B cell (primary cell): Measurements from ENCODE around the gene TMEM213. TPM values are rescaled to one million over a fixed set of nuclear protein-coding genes. Genes with fewer than 3 reads are reported as not detected.

Source experiments
- ATAC-seq: fragments of 200-7000 bp; cut with Tn5 transposase; one replicate; pipeline ENCODE4 v1.10.0; 2021; ENCODE audit warnings: low read depth, mild to moderate bottlenecking, moderate number of reproducible peaks, moderate library complexity
- CTCF ChIA-PET: fragments of 350-600 bp; sonication (Branson Sonifier 250); formaldehyde crosslinking; loops from one replicate; lab custom pipeline; 2021; ENCODE audit warnings: antibody characterized with exemption, inconsistent platforms; lab: Charles Lee
- POLR2A ChIA-PET: fragments of 350-600 bp; sonication (Branson Sonifier 250); formaldehyde crosslinking; loops from one replicate; lab custom pipeline; 2021; ENCODE audit warnings: antibody characterized with exemption; lab: Charles Lee
- DNase-seq: peaks from one replicate; pipeline ENCODE4 v3.0.0; 2013
- H2AFZ ChIP-seq: 2 replicates; pipeline ENCODE4 v1.6.1; 2012; ENCODE audit warnings: mild to moderate bottlenecking, low read depth, low read length; ENCODE audit not compliant: insufficient read depth, poor library complexity, severe bottlenecking
- H3K27ac ChIP-seq, 2 donors: 1 replicate in 1 of 2; 2 replicates in 1 of 2; pipeline ENCODE4 v1.5.1; 2012 to 2013; ENCODE audit warnings: low read length in 2 of 2, mild to moderate bottlenecking in 2 of 2, moderate library complexity in 1 of 2
- H3K27me3 ChIP-seq, 4 experiments: fragments of 200-600 bp in 1 of 4; sonication (generic) in 1 of 4; replicated peaks in 1 of 4; 1 replicate in 2 of 4; 2 replicates in 2 of 4; pipeline versions ENCODE4 v1.6.1 to v1.7.0; 2013 to 2016; ENCODE audit warnings: low read length in 3 of 4, mild to moderate bottlenecking in 2 of 4, mixed read lengths in 1 of 4, moderate library complexity in 1 of 4; ENCODE audit not compliant: insufficient read depth in 4 of 4, control insufficient read depth in 3 of 4; ENCODE audit errors: control extremely low read depth in 1 of 4
- H3K36me3 ChIP-seq, 2 experiments: replicated peaks in 1 of 2; 1 replicate in 1 of 2; 2 replicates in 1 of 2; pipeline versions ENCODE4 v1.6.1 to v1.7.1; 2013; ENCODE audit warnings: low read length in 1 of 2; ENCODE audit not compliant: insufficient read depth in 2 of 2, control insufficient read depth in 1 of 2; ENCODE audit errors: control extremely low read depth in 1 of 2, extremely low read depth in 1 of 2
- H3K4me1 ChIP-seq, 2 donors: fragments of 200-600 bp in 1 of 2; sonication (generic) in 1 of 2; 1 replicate in 1 of 2; 2 replicates in 1 of 2; pipeline versions ENCODE4 v1.5.1 to v1.6.1; 2013 to 2017; ENCODE audit warnings: low read length in 2 of 2; ENCODE audit not compliant: control insufficient read depth in 2 of 2, insufficient read depth in 2 of 2
- H3K4me2 ChIP-seq: replicated peaks from 2 replicates; pipeline ENCODE3; 2012; ENCODE audit warnings: mild to moderate bottlenecking, low read depth, low read length; ENCODE audit not compliant: poor library complexity, severe bottlenecking
- H3K4me3 ChIP-seq, 5 experiments: fragments of 200-600 bp in 1 of 5; sonication (generic) in 1 of 5; 1 replicate in 3 of 5; 2 replicates in 2 of 5; pipeline versions ENCODE4 v1.5.1 to v1.7.0; 2011 to 2016; ENCODE audit warnings: low read length in 4 of 5, mild to moderate bottlenecking in 4 of 5, low read depth in 2 of 5, control low read depth in 1 of 5, moderate library complexity in 1 of 5; ENCODE audit not compliant: insufficient read depth in 1 of 5; ENCODE audit errors: control extremely low read depth in 1 of 5, extremely low read depth in 1 of 5
- H3K79me2 ChIP-seq: fragments of 200-600 bp; sonication (generic); one replicate; pipeline ENCODE4 v1.6.0; 2016; ENCODE audit warnings: low read length; ENCODE audit not compliant: control insufficient read depth, insufficient read depth
- H3K9ac ChIP-seq: fragments of 200-600 bp; sonication (generic); 2 replicates; pipeline ENCODE4 v1.6.1; 2017; ENCODE audit warnings: mild to moderate bottlenecking, low read length, moderate library complexity
- H3K9me3 ChIP-seq, 3 donors: one replicate each; pipeline versions ENCODE4 v1.6.1 to v1.7.1; 2013; ENCODE audit warnings: low read length in 2 of 3; ENCODE audit not compliant: control insufficient read depth in 2 of 3, insufficient read depth in 1 of 3; ENCODE audit errors: control extremely low read depth in 1 of 3
- H4K20me1 ChIP-seq: 2 replicates; pipeline ENCODE4 v1.6.0; 2012; ENCODE audit warnings: mild to moderate bottlenecking, low read length; ENCODE audit not compliant: insufficient read depth, control insufficient read depth, poor library complexity, severe bottlenecking
- H3K27ac Mint-ChIP-seq: one replicate; pipeline ENCODE4 v1.8.0; 2021; ENCODE audit warnings: mixed read lengths
- H3K27me3 Mint-ChIP-seq: one replicate; pipeline ENCODE4 v1.8.0; 2021; ENCODE audit warnings: mixed read lengths
- H3K4me1 Mint-ChIP-seq: one replicate; pipeline ENCODE4 v1.8.0; 2021; ENCODE audit warnings: mixed read lengths
- H3K4me3 Mint-ChIP-seq: one replicate; pipeline ENCODE4 v1.8.0; 2021; ENCODE audit warnings: mixed read lengths
- H3K9me3 Mint-ChIP-seq: one replicate; pipeline ENCODE4 v1.8.0; 2022; ENCODE audit warnings: mixed read lengths; ENCODE audit not compliant: insufficient read depth
- EZH2 ChIP-seq: IDR thresholded peaks from 2 replicates; pipeline ENCODE4 v1.6.1; 2012; ENCODE audit warnings: borderline replicate concordance, low read depth, mild to moderate bottlenecking, moderate library complexity, low read length; ENCODE audit not compliant: insufficient read depth, poor library complexity, severe bottlenecking
- WGBS: methylation state at CpG from one replicate; pipeline ENCODE4 v1.1.5; 2013; ENCODE audit warnings: missing lambda C conversion rate; ENCODE audit not compliant: insufficient coverage; 5-methylcytosine and 5-hydroxymethylcytosine counted together
- intact Hi-C: fragments of 100-400 bp; cut with micrococcal nuclease; formaldehyde crosslinking; loops from one replicate; pipeline ENCODE4 v1.10.0; 2022
- polyA plus RNA-seq: library from polyadenylated mRNA; depleted of rRNA; stranded (reverse); fragments of >200 nt; gene quantifications from 2 replicates; pipeline ENCODE4 v1.2.3, GENCODE V29; 2012
- total RNA-seq, 2 donors: library from RNA; stranded (reverse); fragments of 120-200 nt in 1 of 2; gene quantifications; 1 replicate in 1 of 2; 2 replicates in 1 of 2; pipeline versions ENCODE4 v1.2.3 to v1.2.4, GENCODE V29; 2013 to 2022
- TF ChIP-seq, protein P1 (sequence below): fragments of 200-600 bp; IDR thresholded peaks from one replicate; pipeline ENCODE4 v1.8.0; 2022; ENCODE audit warnings: antibody characterized with exemption, mild to moderate bottlenecking

TMEM213 gene
- total and polyA plus RNA-seq, 2 donors (not counting 1 experiment from before 2014, with no cell fraction given) = not detected

- H3K4me3 ChIP-seq = no peak overlapping the region
- peaks cover 0 to 4% (median 0%) of the 10 kb centered on the region in 3 donors for H3K9me3 ChIP-seq
- Mint-ChIP-seq H3K27me3 (no peaks in the 10 kb centered on the region), H3K4me3 (no peak overlapping the region), H3K27ac (no peak overlapping the region), H3K9me3 (no peaks in the 10 kb centered on the region), H3K4me1 (peaks cover 3% of the 10 kb centered on the region)
- DNase-seq (no peak), ATAC-seq (no peak)
- no peak overlapping the region for H3K27ac ChIP-seq
- H3K9ac ChIP-seq = no peak overlapping the region
- no peak overlapping the region for H2AFZ ChIP-seq
- H3K27me3 ChIP-seq = no peaks in the 10 kb centered on the region
- H3K4me1 ChIP-seq = peaks cover 0 to 4% of the 10 kb centered on the region in 2 donors
- H3K4me2 ChIP-seq = no peak overlapping the region
- H3K36me3 ChIP-seq = no peaks in the 10 kb centered on the region
- intact Hi-C loops = no loop called here
- H4K20me1 ChIP-seq = no peaks in the 10 kb centered on the region
- TF ChIP-seq, protein P1, sequence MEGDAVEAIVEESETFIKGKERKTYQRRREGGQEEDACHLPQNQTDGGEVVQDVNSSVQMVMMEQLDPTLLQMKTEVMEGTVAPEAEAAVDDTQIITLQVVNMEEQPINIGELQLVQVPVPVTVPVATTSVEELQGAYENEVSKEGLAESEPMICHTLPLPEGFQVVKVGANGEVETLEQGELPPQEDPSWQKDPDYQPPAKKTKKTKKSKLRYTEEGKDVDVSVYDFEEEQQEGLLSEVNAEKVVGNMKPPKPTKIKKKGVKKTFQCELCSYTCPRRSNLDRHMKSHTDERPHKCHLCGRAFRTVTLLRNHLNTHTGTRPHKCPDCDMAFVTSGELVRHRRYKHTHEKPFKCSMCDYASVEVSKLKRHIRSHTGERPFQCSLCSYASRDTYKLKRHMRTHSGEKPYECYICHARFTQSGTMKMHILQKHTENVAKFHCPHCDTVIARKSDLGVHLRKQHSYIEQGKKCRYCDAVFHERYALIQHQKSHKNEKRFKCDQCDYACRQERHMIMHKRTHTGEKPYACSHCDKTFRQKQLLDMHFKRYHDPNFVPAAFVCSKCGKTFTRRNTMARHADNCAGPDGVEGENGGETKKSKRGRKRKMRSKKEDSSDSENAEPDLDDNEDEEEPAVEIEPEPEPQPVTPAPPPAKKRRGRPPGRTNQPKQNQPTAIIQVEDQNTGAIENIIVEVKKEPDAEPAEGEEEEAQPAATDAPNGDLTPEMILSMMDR = no peak
- TF ChIP-seq EZH2 = no peak
- ChIA-PET POLR2A (no interaction called here), CTCF (no interaction called here)
- 86% methylated on average over 6 of the region's 6 CpGs for WGBS
- no peaks in the 10 kb centered on the region for H3K79me2 ChIP-seq
These were observed 84.5 kb downstream of the TMEM213 start for GRCh38 chr7:138882249-138882648.

GRCh38 chr7:138885383-138886147 lies 87.8 kb downstream of the TMEM213 start:
- H3K4me1 ChIP-seq = peaks cover 0 to 4% of the 10 kb centered on the region in 2 donors
- Mint-ChIP-seq H3K4me1 (peaks cover 5% of the 10 kb centered on the region), H3K9me3 (no peaks in the 10 kb centered on the region), H3K27me3 (no peaks in the 10 kb centered on the region), H3K4me3 (no peak overlapping the region), H3K27ac (no peak overlapping the region)
- no peak for TF ChIP-seq EZH2
- TF ChIP-seq, protein P1 = no peak
- intact Hi-C loops = loop anchor here (2.0 kb wide), 1 partner anchor 95 kb away; the partner anchor contains the start of gene KIAA1549
- no peak for ATAC-seq
- peaks cover 0 to 4% (median 0%) of the 10 kb centered on the region in 3 donors for H3K9me3 ChIP-seq
- H3K4me3 ChIP-seq = no peak overlapping the region
- no peak overlapping the region for H3K9ac ChIP-seq
- no peaks in the 10 kb centered on the region for H4K20me1 ChIP-seq
- H3K79me2 ChIP-seq = no peaks in the 10 kb centered on the region
- no peaks in the 10 kb centered on the region for H3K36me3 ChIP-seq
- ChIA-PET POLR2A (no interaction called here), CTCF (interaction anchor here (1.1 to 2.1 kb wide), 9 partner anchors 8 to 243 kb away, joined by 3 to 17 read pairs (median 7); no protein-coding TSS in a partner anchor)
- DNase-seq = no peak
- H3K4me2 ChIP-seq = no peak overlapping the region
- no peak overlapping the region for H3K27ac ChIP-seq
- peak overlapping the region; percentile 26 for H2AFZ ChIP-seq
- no peaks in the 10 kb centered on the region for H3K27me3 ChIP-seq
- 97% methylated on average over 6 of the region's 13 CpGs for WGBS
